HCT116 (cell line): Measurements from ENCODE around the gene HOMER2. TPM values are rescaled to one million over a fixed set of nuclear protein-coding genes. Genes with fewer than 3 reads are reported as not detected.

Source experiments
- ATAC-seq: fragments of 200-7000 bp; cut with Tn5 transposase; 2 replicates; pipeline ENCODE4 v1.9.1; 2020; ENCODE audit warnings: mild to moderate bottlenecking, moderate library complexity
- BruUV-seq: library from RNA; stranded (reverse); fragments of 400-500 nt; replicated peaks from 2 replicates; lab custom pipeline; 2021; lab: Mats Ljungman, UMichigan
- CTCF ChIA-PET: fragments of 300-600 bp; sonication (Branson Sonifier 250); formaldehyde crosslinking; loops from one replicate; lab custom pipeline; 2021; ENCODE audit warnings: antibody characterized with exemption; lab: Charles Lee
- POLR2A ChIA-PET: fragments of 300-600, 350-600 bp; sonication (Branson Sonifier 250); formaldehyde crosslinking; loops from one replicate; lab custom pipeline; 2021; ENCODE audit warnings: antibody characterized with exemption; lab: Charles Lee
- RAD21 ChIA-PET, 2 experiments: fragments of 300-600 bp; sonication (Branson Sonifier 250); formaldehyde crosslinking; loops; one replicate each; lab custom pipeline; 2023; ENCODE audit warnings: low total read pairs in 2 of 2; ENCODE audit not compliant: uncharacterized antibody in 2 of 2, unreplicated experiment in 2 of 2, low non-redundant PET in 1 of 2; lab: Charles Lee
- DNase-seq: peaks from one replicate; pipeline ENCODE4 v3.0.0-alpha.2; 2010; ENCODE audit warnings: low read depth, low spot score
- H2AFZ ChIP-seq: fragments of 200-600 bp; shearing (Covaris generic), sonication (generic); 2 replicates; pipeline ENCODE4 v1.6.1; 2017; ENCODE audit warnings: low read depth, mixed run types, mixed read lengths, antibody characterized with exemption, low read length; ENCODE audit not compliant: poor library complexity, severe bottlenecking
- H3K27ac ChIP-seq: 2 replicates; pipeline ENCODE4 v1.5.1; 2012; ENCODE audit warnings: low read depth, low read length
- H3K27me3 ChIP-seq: fragments of 200-600 bp; sonication (generic); 2 replicates; pipeline ENCODE4 v1.6.1; 2016; ENCODE audit warnings: mixed run types, low read length, mixed read lengths; ENCODE audit not compliant: insufficient read depth
- H3K36me3 ChIP-seq, 2 experiments: fragments of 200-500 bp in 1 of 2; fragments of 200-600 bp in 1 of 2; sonication (Bioruptor generic) in 1 of 2; sonication (generic) in 1 of 2; 2 replicates each; pipeline versions ENCODE4 v1.5.1 to v1.6.1; 2014 to 2016; ENCODE audit warnings: low read length in 2 of 2, inconsistent platforms in 1 of 2, mixed read lengths in 1 of 2, mixed run types in 1 of 2; ENCODE audit not compliant: insufficient read depth in 2 of 2, control insufficient read depth in 1 of 2
- H3K4me1 ChIP-seq, 2 experiments: fragments of 200-600 bp in 1 of 2; sonication (generic) in 1 of 2; 2 replicates each; pipeline versions ENCODE4 v1.5.1 to v1.6.1; 2012 to 2017; ENCODE audit warnings: low read length in 2 of 2, inconsistent platforms in 1 of 2, mild to moderate bottlenecking in 1 of 2, mixed read lengths in 1 of 2, mixed run types in 1 of 2, moderate library complexity in 1 of 2; ENCODE audit not compliant: insufficient read depth in 2 of 2, control insufficient read depth in 1 of 2
- H3K4me2 ChIP-seq: fragments of 200-600 bp; sonication (generic); 2 replicates; pipeline ENCODE4 v1.6.1; 2017; ENCODE audit warnings: mixed run types, low read length, mixed read lengths
- H3K4me3 ChIP-seq, 2 experiments: fragments of 200-600 bp in 1 of 2; sonication (generic) in 1 of 2; replicated peaks in 1 of 2; 2 replicates each; pipeline ENCODE4 v1.5.1; 2011 to 2016; ENCODE audit warnings: low read length in 2 of 2, control low read depth in 1 of 2, low read depth in 1 of 2, mild to moderate bottlenecking in 1 of 2, mixed read lengths in 1 of 2, mixed run types in 1 of 2
- H3K79me2 ChIP-seq: fragments of 200-600 bp; sonication (generic); 2 replicates; pipeline ENCODE4 v1.6.1; 2017; ENCODE audit warnings: mild to moderate bottlenecking, mixed run types, low read length, moderate library complexity, mixed read lengths; ENCODE audit not compliant: insufficient read depth
- H3K9ac ChIP-seq: fragments of 200-600 bp; sonication (generic); 2 replicates; pipeline ENCODE4 v1.6.1; 2016; ENCODE audit warnings: low read length, mixed read lengths
- H3K9me2 ChIP-seq: fragments of 200-600 bp; sonication (generic), shearing (Covaris generic); 2 replicates; pipeline ENCODE4 v1.6.1; 2017; ENCODE audit warnings: mixed run types, mild to moderate bottlenecking, moderate library complexity; ENCODE audit not compliant: insufficient read depth
- H3K9me3 ChIP-seq, 2 experiments: fragments of 200-500 bp in 1 of 2; fragments of 200-600 bp in 1 of 2; sonication (Bioruptor generic) in 1 of 2; sonication (generic) in 1 of 2; 2 replicates each; pipeline ENCODE4 v1.6.1; 2014 to 2017; ENCODE audit warnings: low read length in 2 of 2, mixed read lengths in 2 of 2, inconsistent platforms in 1 of 2, low read depth in 1 of 2, mild to moderate bottlenecking in 1 of 2, mixed run types in 1 of 2, moderate library complexity in 1 of 2; ENCODE audit not compliant: control insufficient read depth in 1 of 2, insufficient read depth in 1 of 2
- H4K20me1 ChIP-seq: fragments of 200-600 bp; sonication (generic), shearing (Covaris generic); 2 replicates; pipeline ENCODE4 v1.6.1; 2017; ENCODE audit warnings: mixed run types, mild to moderate bottlenecking, moderate library complexity; ENCODE audit not compliant: insufficient read depth
- ATF3 ChIP-seq: IDR thresholded peaks from 2 replicates; pipeline ENCODE4 v1.6.1; 2012
- CBX3 ChIP-seq: IDR thresholded peaks from 2 replicates; pipeline ENCODE4 v1.6.1; 2012; ENCODE audit warnings: low read depth
- EGR1 ChIP-seq: IDR thresholded peaks from 2 replicates; pipeline ENCODE4 v1.6.1; 2012; ENCODE audit warnings: low read depth
- EZH2phosphoT487 ChIP-seq: fragments of 200-600 bp; IDR thresholded peaks from 2 replicates; pipeline ENCODE4 v1.6.1; 2018; ENCODE audit warnings: antibody characterized with exemption, borderline replicate concordance
- FOSL1 ChIP-seq: IDR thresholded peaks from 2 replicates; pipeline ENCODE4 v1.6.1; 2012; ENCODE audit warnings: low read depth
- JUND ChIP-seq: IDR thresholded peaks from 2 replicates; pipeline ENCODE4 v1.6.1; 2012
- POLR2AphosphoS5 ChIP-seq: IDR thresholded peaks from 2 replicates; pipeline ENCODE4 v1.6.1; 2011; ENCODE audit warnings: mild to moderate bottlenecking, low read depth, low read length, moderate library complexity
- RAD21 ChIP-seq: IDR thresholded peaks from 2 replicates; pipeline ENCODE4 v1.6.1; 2012; ENCODE audit warnings: low read depth, mild to moderate bottlenecking
- REST ChIP-seq: IDR thresholded peaks from 2 replicates; pipeline ENCODE4 v1.6.1; 2012; ENCODE audit warnings: low read depth
- SP1 ChIP-seq: IDR thresholded peaks from 2 replicates; pipeline ENCODE4 v1.6.1; 2012; ENCODE audit warnings: low read depth
- TCF7L2 ChIP-seq: IDR thresholded peaks from 2 replicates; pipeline ENCODE4 v1.7.0; 2011; ENCODE audit warnings: borderline replicate concordance, inconsistent platforms; ENCODE audit not compliant: insufficient read depth, insufficient read length; ENCODE audit errors: extremely low read depth
- YY1 ChIP-seq: IDR thresholded peaks from 2 replicates; pipeline ENCODE4 v1.6.1; 2011; ENCODE audit warnings: low read length, low read depth, moderate library complexity, mild to moderate bottlenecking; ENCODE audit not compliant: insufficient replicate concordance; ENCODE audit errors: extremely low read depth
- ZFX ChIP-seq: fragments of 450-650 bp; IDR thresholded peaks from 2 replicates; pipeline ENCODE4 v1.6.1; 2017
- ZNF274 ChIP-seq: fragments of 200-500 bp; sonication (Bioruptor generic); IDR thresholded peaks from 2 replicates; pipeline ENCODE4 v1.6.1; 2014; ENCODE audit warnings: mild to moderate bottlenecking, low read depth, low read length, inconsistent platforms
- intact Hi-C: fragments of 100-400 bp; cut with micrococcal nuclease; formaldehyde crosslinking; loops from 2 replicates; pipeline ENCODE4 v1.10.0; 2022
- total RNA-seq: library from RNA; stranded (reverse); gene quantifications from one replicate; pipeline ENCODE4 v1.2.1, GENCODE V29; 2021; ENCODE audit not compliant: unreplicated experiment
- TF ChIP-seq, protein P1 (sequence below): IDR thresholded peaks from 2 replicates; pipeline ENCODE4 v1.6.1; 2012
- TF ChIP-seq, protein P2 (sequence below): IDR thresholded peaks from 2 replicates; pipeline ENCODE4 v1.6.1; 2011; ENCODE audit warnings: mild to moderate bottlenecking, low read length, moderate library complexity; ENCODE audit not compliant: insufficient replicate concordance; ENCODE audit errors: extremely low read depth

The HOMER2 gene
- total RNA-seq, 1 experiment from 2014 or later, result 3.9 TPM

DNA sequence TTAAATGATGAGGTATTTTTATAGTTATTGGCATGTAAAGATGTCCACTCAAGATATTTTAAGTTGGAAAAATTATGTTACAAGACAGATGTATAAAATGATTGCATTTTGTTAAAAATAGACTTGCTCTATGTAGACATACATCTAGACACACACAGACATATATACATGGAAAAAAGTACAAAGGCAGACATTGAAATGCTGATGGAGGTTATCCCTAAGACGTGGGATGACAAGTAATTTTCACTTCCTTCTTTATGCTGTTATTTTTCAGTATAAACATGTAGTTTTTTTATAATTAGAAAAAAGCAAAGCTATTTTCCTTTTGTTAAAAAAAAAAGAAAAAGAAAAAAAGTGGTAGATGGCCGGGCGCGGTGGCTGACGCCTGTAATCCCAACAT is 7.2 kb downstream of the HOMER2 start:
- Histone ChIP-seq H3K9me3 (no peaks in the 10 kb centered on the region), H3K4me1 (peaks cover 4 to 17% of the 10 kb centered on the region in 2 experiments; a peak in 3 of 4 replicates), H3K36me3 (no peaks in the 10 kb centered on the region), H3K4me3 (no peak overlapping the region), H3K9me2 (no peaks in the 10 kb centered on the region), H2AFZ (no peak overlapping the region), H3K79me2 (no peaks in the 10 kb centered on the region), H3K27ac (no peak overlapping the region), H3K9ac (no peak overlapping the region), H4K20me1 (no peaks in the 10 kb centered on the region), H3K27me3 (no peaks in the 10 kb centered on the region), H3K4me2 (no peak overlapping the region)
- RAD21 ChIA-PET, result no interaction called here
- POLR2A ChIA-PET, result no interaction called here
- BruUV-seq, result no TSS peak
- no peak for ATAC-seq
- no peak for TF ChIP-seq ZNF274
- TF ChIP-seq CBX3, result no peak
- no peak for TF ChIP-seq FOSL1
- no peak for TF ChIP-seq TCF7L2
- TF ChIP-seq EZH2phosphoT487, result no peak
- TF ChIP-seq POLR2AphosphoS5, result no peak
- no peak for TF ChIP-seq SP1
- no peak for TF ChIP-seq EGR1
- no peak for TF ChIP-seq JUND
- no peak for TF ChIP-seq RAD21
- no peak for TF ChIP-seq ATF3
- no peak for TF ChIP-seq ZFX
- TF ChIP-seq YY1, result no peak
- TF ChIP-seq, protein P1, sequence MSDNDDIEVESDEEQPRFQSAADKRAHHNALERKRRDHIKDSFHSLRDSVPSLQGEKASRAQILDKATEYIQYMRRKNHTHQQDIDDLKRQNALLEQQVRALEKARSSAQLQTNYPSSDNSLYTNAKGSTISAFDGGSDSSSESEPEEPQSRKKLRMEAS, result no peak
- no peak for TF ChIP-seq REST
- TF ChIP-seq, protein P2, sequence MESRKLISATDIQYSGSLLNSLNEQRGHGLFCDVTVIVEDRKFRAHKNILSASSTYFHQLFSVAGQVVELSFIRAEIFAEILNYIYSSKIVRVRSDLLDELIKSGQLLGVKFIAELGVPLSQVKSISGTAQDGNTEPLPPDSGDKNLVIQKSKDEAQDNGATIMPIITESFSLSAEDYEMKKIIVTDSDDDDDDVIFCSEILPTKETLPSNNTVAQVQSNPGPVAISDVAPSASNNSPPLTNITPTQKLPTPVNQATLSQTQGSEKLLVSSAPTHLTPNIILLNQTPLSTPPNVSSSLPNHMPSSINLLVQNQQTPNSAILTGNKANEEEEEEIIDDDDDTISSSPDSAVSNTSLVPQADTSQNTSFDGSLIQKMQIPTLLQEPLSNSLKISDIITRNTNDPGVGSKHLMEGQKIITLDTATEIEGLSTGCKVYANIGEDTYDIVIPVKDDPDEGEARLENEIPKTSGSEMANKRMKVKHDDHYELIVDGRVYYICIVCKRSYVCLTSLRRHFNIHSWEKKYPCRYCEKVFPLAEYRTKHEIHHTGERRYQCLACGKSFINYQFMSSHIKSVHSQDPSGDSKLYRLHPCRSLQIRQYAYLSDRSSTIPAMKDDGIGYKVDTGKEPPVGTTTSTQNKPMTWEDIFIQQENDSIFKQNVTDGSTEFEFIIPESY, result no peak
- DNase-seq, result no peak
- CTCF ChIA-PET, result no interaction called here
- intact Hi-C loops, result no loop called here
